HepG2 (cell line): ENCODE measurements around the gene CLDN18. TPM values are rescaled to one million over a fixed set of nuclear protein-coding genes. Genes with fewer than 3 reads are reported as not detected.
A peak's percentile ranks its signal among the peaks of the same experiment; 100 is the strongest.

Experiments
- ATAC-seq: fragments of 200-7000 bp; cut with Tn5 transposase; 3 replicates; pipeline ENCODE4 v1.9.1; 2020; ENCODE audit warnings: mild to moderate bottlenecking, moderate library complexity
- BruUV-seq: library from RNA; stranded (reverse); fragments of 400-500 nt; replicated peaks from 2 replicates; lab custom pipeline; 2021; lab: Mats Ljungman, UMichigan
- CTCF ChIA-PET: fragments of 300-600 bp; formaldehyde crosslinking; extraction: SDS; loops from one replicate; lab custom pipeline; 2021; ENCODE audit warnings: low total read pairs, inconsistent platforms, low intra/inter-chr PET ratio; lab: Yijun Ruan, JAX
- POLR2A ChIA-PET: fragments of 350-600 bp; sonication (Branson Sonifier 250); formaldehyde crosslinking; loops from one replicate; lab custom pipeline; 2020; ENCODE audit warnings: antibody characterized with exemption, inconsistent platforms; lab: Yijun Ruan, JAX
- DNase-seq: peaks from one replicate; pipeline ENCODE4 v3.0.0-alpha.2; 2015; ENCODE audit warnings: low spot score
- FAIRE-seq: peaks from 3 replicates; lab custom pipeline; 2011; peaks lifted over from hg19 to GRCh38; lab: Jason Lieb, UNC
- H2AFZ ChIP-seq: one replicate; pipeline ENCODE4 v1.6.1; 2011; ENCODE audit warnings: low read length, inconsistent platforms
- H3K27ac ChIP-seq: fragments of 300-600 bp; 3 replicates; pipeline ENCODE4 v1.8.0; 2011; ENCODE audit warnings: mixed run types, mild to moderate bottlenecking, mixed read lengths, low read length, inconsistent platforms; ENCODE audit not compliant: insufficient read depth; ENCODE audit errors: extremely low read length
- H3K27me3 ChIP-seq, 2 experiments: fragments of 200-600 bp in 1 of 2; 2 replicates in 1 of 2; 3 replicates in 1 of 2; pipeline versions ENCODE4 v1.6.0 to v1.8.0; 2011; ENCODE audit warnings: low read length in 2 of 2, mild to moderate bottlenecking in 2 of 2, moderate library complexity in 2 of 2, inconsistent platforms in 1 of 2; ENCODE audit not compliant: insufficient read depth in 2 of 2, control insufficient read depth in 1 of 2
- H3K36me3 ChIP-seq, 2 experiments: fragments of 200-600 bp in 1 of 2; replicated peaks in 1 of 2; 2 replicates in 1 of 2; 3 replicates in 1 of 2; pipeline versions ENCODE4 v1.5.1 to v1.8.0; 2011; ENCODE audit warnings: low read length in 2 of 2, inconsistent platforms in 1 of 2; ENCODE audit not compliant: insufficient read depth in 2 of 2, control insufficient read depth in 1 of 2
- H3K4me1 ChIP-seq: 2 replicates; pipeline ENCODE4 v1.5.1; 2012; ENCODE audit warnings: low read length, inconsistent platforms; ENCODE audit not compliant: insufficient read depth
- H3K4me2 ChIP-seq: 2 replicates; pipeline ENCODE4 v1.6.0; 2011; ENCODE audit warnings: low read depth, low read length, inconsistent platforms
- H3K4me3 ChIP-seq, 3 experiments: fragments of 200-600 bp in 1 of 3; sonication (generic), shearing (Covaris generic) in 1 of 3; replicated peaks in 1 of 3; 2 replicates each; pipeline ENCODE4 v1.5.1; 2011 to 2016; ENCODE audit warnings: low read length in 3 of 3, inconsistent platforms in 2 of 3, low read depth in 2 of 3, mild to moderate bottlenecking in 2 of 3, control low read depth in 1 of 3, mixed read lengths in 1 of 3; ENCODE audit not compliant: insufficient read depth in 1 of 3
- H3K79me2 ChIP-seq: one replicate; pipeline ENCODE4 v1.6.1; 2011; ENCODE audit warnings: low read length, inconsistent platforms; ENCODE audit not compliant: insufficient read depth
- H3K9ac ChIP-seq: 2 replicates; pipeline ENCODE4 v1.6.0; 2011; ENCODE audit warnings: mild to moderate bottlenecking, low read depth, low read length, inconsistent platforms; ENCODE audit not compliant: insufficient read depth
- H3K9me3 ChIP-seq: 2 replicates; pipeline ENCODE4 v1.5.1; 2012; ENCODE audit warnings: mild to moderate bottlenecking, low read length
- H4K20me1 ChIP-seq: 2 replicates; pipeline ENCODE4 v1.6.0; 2011; ENCODE audit warnings: inconsistent platforms, mild to moderate bottlenecking, low read length, moderate library complexity; ENCODE audit not compliant: insufficient read depth
- CAMTA2 ChIP-seq: sonication (generic); formaldehyde crosslinking; IDR thresholded peaks from 2 replicates; pipeline ENCODE4 v1.4.0; 2020; ENCODE audit warnings: mild to moderate bottlenecking, missing genetic modification reagents, borderline replicate concordance
- CTCF ChIP-seq: sonication (generic); formaldehyde crosslinking; IDR thresholded peaks from 2 replicates; pipeline ENCODE4 v1.5.0; 2020; ENCODE audit warnings: mild to moderate bottlenecking, missing genetic modification reagents, moderate library complexity
- MAFF ChIP-seq: IDR thresholded peaks from 2 replicates; pipeline ENCODE4 v1.6.1; 2011; ENCODE audit warnings: low read depth, low read length, improper control_type of control experiment
- MAFK ChIP-seq, 2 experiments: IDR thresholded peaks in 1 of 2; conservative IDR thresholded peaks in 1 of 2; 2 replicates each; pipeline ENCODE4 v1.6.1; 2011; ENCODE audit warnings: improper control_type of control experiment in 2 of 2, low read length in 2 of 2
- MEIS1 ChIP-seq: sonication (generic); formaldehyde crosslinking; IDR thresholded peaks from 2 replicates; pipeline ENCODE4 v1.9.0; 2021; ENCODE audit warnings: mild to moderate bottlenecking, missing genetic modification reagents, moderate library complexity, borderline replicate concordance
- NFIC ChIP-seq: IDR thresholded peaks from 2 replicates; pipeline ENCODE4 v1.6.1; 2012; ENCODE audit warnings: mild to moderate bottlenecking, low read length, inconsistent platforms
- NR2F2 ChIP-seq: IDR thresholded peaks from 2 replicates; pipeline ENCODE4 v1.6.1; 2012; ENCODE audit warnings: low read depth, inconsistent platforms, borderline replicate concordance
- RAD21 ChIP-seq: fragments of 450-650 bp; formaldehyde crosslinking; IDR thresholded peaks from 2 replicates; pipeline ENCODE4 v1.5.0; 2020; ENCODE audit warnings: mild to moderate bottlenecking
- SALL2 ChIP-seq: sonication (generic); formaldehyde crosslinking; IDR thresholded peaks from 2 replicates; pipeline ENCODE4 v1.8.1; 2023; ENCODE audit warnings: mild to moderate bottlenecking, missing genetic modification reagents, inconsistent platforms
- SMC3 ChIP-seq: IDR thresholded peaks from 2 replicates; pipeline ENCODE4 v1.6.1; 2011; ENCODE audit warnings: low read length, improper control_type of control experiment
- STAG1 ChIP-seq: sonication (generic); formaldehyde crosslinking; IDR thresholded peaks from 2 replicates; pipeline ENCODE4 v1.4.0; 2020; ENCODE audit warnings: missing genetic modification reagents
- TEAD3 ChIP-seq: optimal IDR thresholded peaks from 2 replicates; pipeline ENCODE3; 2016; ENCODE audit warnings: borderline replicate concordance
- ZNF142 ChIP-seq: sonication (generic); formaldehyde crosslinking; IDR thresholded peaks from 2 replicates; pipeline ENCODE4 v1.4.0; 2020; ENCODE audit warnings: missing genetic modification reagents
- ZNF317 ChIP-seq: sonication (generic); formaldehyde crosslinking; IDR thresholded peaks from 2 replicates; pipeline ENCODE4 v1.5.0; 2020; ENCODE audit warnings: mild to moderate bottlenecking, missing genetic modification reagents
- WGBS: methylation state at CpG from one replicate; pipeline ENCODE4 v1.1.6; 2017; ENCODE audit warnings: low lambda C conversion rate; 5-methylcytosine and 5-hydroxymethylcytosine counted together
- in situ Hi-C: cut with HindIII; loops from 2 replicates; pipeline ENCODE4 v1.10.0; 2017; ENCODE audit warnings: low pct_unique_long_range_greater_than_20kb; ENCODE audit not compliant: extremely low pct_ligation_motif_present
- intact Hi-C: fragments of 100-400 bp; cut with micrococcal nuclease; formaldehyde crosslinking; loops from one replicate; pipeline ENCODE4 v1.10.0; 2022; ENCODE audit not compliant: unreplicated experiment
- polyA plus RNA-seq, 8 experiments: library from polyadenylated mRNA; depleted of rRNA in 3 of 8; stranded (reverse) in 7 of 8; unstranded in 1 of 8; fragments of >200 nt; fragmentation: Illumina TruSeq in 4 of 8; extraction: Trizol in 4 of 8; gene quantifications; 2 replicates each; pipeline versions ENCODE4 v1.2.1 to v1.2.3, GENCODE V29; 2011 to 2016; ENCODE audit warnings: low read depth in 4 of 8, missing spikeins in 1 of 8, mixed read lengths in 1 of 8; ENCODE audit not compliant: insufficient read depth in 1 of 8
- total RNA-seq, 5 experiments: library from RNA; depleted of rRNA; stranded (reverse); fragments of >200 nt; fragmentation: Illumina TruSeq; extraction: Trizol; gene quantifications; 2 replicates each; pipeline ENCODE4 v1.2.3, GENCODE V29; 2016; ENCODE audit warnings: low read depth in 1 of 5

Gene CLDN18
- total and polyA plus RNA-seq, 2 of the 13 experiments (the other 11 are each of a cell fraction or from before 2014, with no cell fraction given) = not detected

DNA sequence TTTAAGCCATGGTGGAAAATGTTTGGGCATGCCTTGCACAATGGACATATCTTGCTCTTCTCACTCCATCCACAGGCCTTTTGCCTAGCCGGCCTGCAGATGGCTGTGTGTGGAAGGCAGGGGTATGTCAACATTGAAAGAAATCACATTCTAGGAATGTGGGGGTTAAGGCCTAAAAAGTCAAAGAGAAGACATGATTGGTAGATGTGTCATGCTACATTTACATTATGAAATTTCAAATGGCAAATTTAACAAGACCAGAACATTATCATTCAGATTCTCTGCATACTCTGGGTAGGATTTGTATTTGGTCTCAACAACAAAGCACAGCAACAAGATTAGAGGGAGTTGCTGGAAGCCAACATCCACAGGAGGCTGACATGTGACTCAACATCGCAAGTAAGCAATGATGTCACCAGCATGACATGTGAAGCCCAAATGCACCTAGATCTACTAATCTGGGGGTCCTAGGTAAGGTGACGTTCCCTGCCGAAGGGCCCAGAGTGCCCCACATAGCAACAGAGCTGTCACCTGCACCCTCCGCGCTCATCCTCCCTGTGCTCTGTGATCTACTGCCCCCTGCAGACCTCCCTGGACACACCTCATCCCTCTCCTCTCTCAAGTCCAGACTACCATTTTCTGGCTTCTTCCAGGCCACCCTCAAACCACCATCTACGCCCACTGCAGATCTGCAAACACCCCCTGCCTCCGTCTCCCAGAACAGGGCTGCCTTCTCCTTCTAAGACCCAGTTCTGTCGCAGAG, 39.4 kb downstream of the CLDN18 start (continued):
- no peak for TF ChIP-seq ZNF317
- no peak for TF ChIP-seq SALL2

GRCh38 chr3:138051947-138052802, 42.2 kb downstream of the CLDN18 start:
- Histone ChIP-seq H3K9me3 (no peaks in the 10 kb centered on the region), H4K20me1 (no peaks in the 10 kb centered on the region), H3K27ac (no peak overlapping the region), H2AFZ (no peak overlapping the region), H3K36me3 (no peaks in the 10 kb centered on the region), H3K4me3 (no peak overlapping the region), H3K4me2 (no peak overlapping the region), H3K4me1 (no peaks in the 10 kb centered on the region), H3K9ac (no peak overlapping the region), H3K79me2 (no peaks in the 10 kb centered on the region), H3K27me3 (no peaks in the 10 kb centered on the region)
- peak; percentile 28 for DNase-seq
- ATAC-seq = peak; percentile 92
- POLR2A ChIA-PET = no interaction called here
- BruUV-seq = no TSS peak
- peak; percentile 23 for FAIRE-seq
- 33% methylated on average over 8 of the region's 8 CpGs for WGBS
- TF ChIP-seq TEAD3 (peak; percentile 64), NFIC (no peak), CAMTA2 (CRISPR knock-in tag) (no peak), ZNF142 (CRISPR knock-in tag) (no peak), NR2F2 (no peak), MAFF (0 out of 2 replicates have a peak, but pooled peaks have one; percentile 16), STAG1 (CRISPR knock-in tag) (peak; percentile 60), RAD21 (CRISPR knock-in tag) (0 out of 2 replicates have a peak, but pooled peaks have one; percentile 10), CTCF (CRISPR knock-in tag) (peak; percentile 82), MAFK (conservative IDR thresholded peaks at IDR 0.05 in 1 of 2, IDR thresholded peaks at IDR 0.05 in 1 of 2; ENCODE audit: low read length in 2 of 2) (peak in 1 of 2 experiments; percentile 28; a peak in 2 of 4 replicates), MEIS1 (no peak), SMC3 (peak; percentile 45; the same call in 1 of the 2 replicates)
- in situ Hi-C loops = no loop called here
- CTCF ChIA-PET = no interaction called here
- intact Hi-C loops = no loop called here
